Calu3 (cell line): ENCODE measurements around the gene LRSAM1. TPM values are rescaled to one million over a fixed set of nuclear protein-coding genes. Genes with fewer than 3 reads are reported as not detected.

Source experiments
- BruUV-seq: library from RNA; stranded (reverse); fragments of 400-500 nt; replicated peaks from 2 replicates; lab custom pipeline; 2021; lab: Mats Ljungman, UMichigan
- CTCF ChIA-PET: fragments of 300-600 bp; sonication (Branson Sonifier 250); formaldehyde crosslinking; loops from one replicate; lab custom pipeline; 2022; ENCODE audit warnings: antibody characterized with exemption; lab: Charles Lee
- DNase-seq: peaks from one replicate; pipeline ENCODE4 v3.0.0; 2022
- H3K27ac Mint-ChIP-seq: one replicate; pipeline ENCODE4 v1.8.0; 2022; ENCODE audit warnings: mixed read lengths; ENCODE audit not compliant: unreplicated experiment
- H3K27me3 Mint-ChIP-seq: one replicate; pipeline ENCODE4 v1.8.0; 2022; ENCODE audit warnings: mixed read lengths; ENCODE audit not compliant: unreplicated experiment
- H3K36me3 Mint-ChIP-seq: one replicate; pipeline ENCODE4 v1.8.0; 2022; ENCODE audit warnings: mild to moderate bottlenecking, moderate library complexity, mixed read lengths; ENCODE audit not compliant: insufficient read depth, unreplicated experiment
- H3K4me1 Mint-ChIP-seq: one replicate; pipeline ENCODE4 v1.8.0; 2022; ENCODE audit warnings: mild to moderate bottlenecking, low read depth, mixed read lengths; ENCODE audit not compliant: unreplicated experiment
- H3K4me3 Mint-ChIP-seq: one replicate; pipeline ENCODE4 v1.8.0; 2022; ENCODE audit warnings: mild to moderate bottlenecking, low read depth, moderate library complexity, mixed read lengths; ENCODE audit not compliant: unreplicated experiment
- H3K9me3 Mint-ChIP-seq: one replicate; pipeline ENCODE4 v1.8.0; 2022; ENCODE audit warnings: low read depth, mixed read lengths; ENCODE audit not compliant: unreplicated experiment
- intact Hi-C: fragments of 100-400 bp; cut with micrococcal nuclease; formaldehyde crosslinking; loops from one replicate; pipeline ENCODE4 v1.10.0; 2022; ENCODE audit not compliant: unreplicated experiment
- total RNA-seq: library from RNA; stranded (reverse); gene quantifications from 2 replicates; pipeline ENCODE4 v1.2.3, GENCODE V29; 2022
- TF ChIP-seq, protein P1 (sequence below): fragments of 200-600 bp; IDR thresholded peaks from one replicate; pipeline ENCODE4 v1.8.0; 2022; ENCODE audit warnings: antibody characterized with exemption; ENCODE audit not compliant: unreplicated experiment

The LRSAM1 gene
- total RNA-seq, 1 experiment from 2014 or later = 12.0 TPM

DNA sequence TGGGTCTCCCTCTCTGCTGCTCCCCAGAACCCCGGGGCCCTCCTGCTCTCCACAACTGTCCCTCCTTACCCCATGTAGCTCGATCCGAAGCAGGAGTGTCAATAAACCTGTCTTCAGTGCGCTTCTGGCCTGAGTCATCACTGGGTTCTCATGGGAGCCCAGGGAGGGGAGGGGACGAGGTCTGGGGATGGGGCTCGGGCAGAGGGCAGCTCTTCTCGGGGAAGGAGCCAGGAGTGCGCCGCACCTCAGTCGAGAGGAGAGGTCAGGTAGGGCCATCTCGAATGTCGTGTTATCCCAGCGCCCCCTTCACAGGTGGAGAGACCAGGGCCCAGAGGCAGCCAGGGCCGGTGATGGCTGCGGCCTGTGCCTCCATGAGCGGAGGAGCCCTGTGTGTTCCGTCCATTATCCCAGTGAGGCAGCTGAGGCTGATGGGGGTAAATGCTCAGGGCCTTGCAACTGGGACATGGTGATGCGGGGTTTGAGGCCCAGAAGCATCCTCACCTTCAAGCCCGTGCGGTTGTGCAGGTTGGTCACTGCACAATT is 52.1 kb downstream of the LRSAM1 start:
- no TSS peak for BruUV-seq

DNA sequence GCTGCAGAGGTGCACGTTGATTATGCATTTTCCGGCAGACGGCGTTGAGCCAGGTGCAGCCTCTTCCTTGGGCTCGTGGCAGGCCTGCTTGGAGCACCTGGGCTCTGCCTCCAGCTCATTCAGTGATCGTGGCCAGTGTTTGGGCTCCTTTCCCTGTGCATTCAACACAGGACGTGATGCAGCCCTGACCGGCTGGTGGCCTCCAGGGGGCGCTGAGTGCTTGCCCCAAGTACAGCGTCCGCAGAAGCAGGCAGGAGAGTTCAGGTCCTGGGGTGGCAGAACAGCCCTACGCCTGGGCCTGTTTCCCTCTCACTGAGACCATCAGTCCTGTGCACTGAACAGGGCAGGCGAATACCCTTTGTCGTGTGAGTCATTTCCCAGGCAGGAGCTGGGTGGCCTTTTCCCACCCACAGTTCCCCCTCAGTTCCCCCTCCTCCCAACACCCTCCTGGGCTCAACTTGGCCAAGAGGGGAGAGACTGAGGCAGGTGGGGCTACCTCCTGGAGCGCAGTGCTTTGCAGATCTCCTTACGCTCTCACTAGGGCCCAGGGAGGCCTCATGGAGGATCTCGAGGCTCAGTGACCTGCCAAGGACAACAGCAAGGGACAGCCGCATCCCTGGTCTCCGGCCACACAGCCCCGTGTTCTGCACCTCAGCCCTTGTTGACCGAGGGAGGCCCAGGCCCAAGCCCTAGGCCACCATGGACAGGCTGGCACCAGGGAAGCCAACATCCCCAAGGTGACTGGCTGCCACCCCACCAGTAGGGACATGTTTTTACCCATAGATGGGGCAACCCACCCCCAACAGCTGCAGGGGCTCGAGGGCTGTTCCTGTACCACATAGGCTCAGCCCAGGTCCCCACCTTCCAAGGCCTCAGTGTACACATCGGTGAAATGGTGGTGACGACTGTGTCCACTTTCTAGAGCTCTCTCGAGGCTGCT is 52.9 kb downstream of the LRSAM1 start:
- Mint-ChIP-seq H3K36me3 (peaks cover 69% of the 10 kb centered on the region), H3K27me3 (no peaks in the 10 kb centered on the region), H3K27ac (no peak overlapping the region), H3K9me3 (no peaks in the 10 kb centered on the region), H3K4me1 (no peaks in the 10 kb centered on the region), H3K4me3 (no peak overlapping the region)
- peak; percentile 76 for DNase-seq
- intact Hi-C loops = loop anchor here (2.0 kb wide), 1 partner anchor 83 kb away; no protein-coding TSS in a partner anchor
- CTCF ChIA-PET = interaction anchor here (0.6 to 1.3 kb wide), 4 partner anchors 58 to 75 kb away, joined by 3 to 5 read pairs (median 3); no protein-coding TSS in a partner anchor
- TF ChIP-seq, protein P1, sequence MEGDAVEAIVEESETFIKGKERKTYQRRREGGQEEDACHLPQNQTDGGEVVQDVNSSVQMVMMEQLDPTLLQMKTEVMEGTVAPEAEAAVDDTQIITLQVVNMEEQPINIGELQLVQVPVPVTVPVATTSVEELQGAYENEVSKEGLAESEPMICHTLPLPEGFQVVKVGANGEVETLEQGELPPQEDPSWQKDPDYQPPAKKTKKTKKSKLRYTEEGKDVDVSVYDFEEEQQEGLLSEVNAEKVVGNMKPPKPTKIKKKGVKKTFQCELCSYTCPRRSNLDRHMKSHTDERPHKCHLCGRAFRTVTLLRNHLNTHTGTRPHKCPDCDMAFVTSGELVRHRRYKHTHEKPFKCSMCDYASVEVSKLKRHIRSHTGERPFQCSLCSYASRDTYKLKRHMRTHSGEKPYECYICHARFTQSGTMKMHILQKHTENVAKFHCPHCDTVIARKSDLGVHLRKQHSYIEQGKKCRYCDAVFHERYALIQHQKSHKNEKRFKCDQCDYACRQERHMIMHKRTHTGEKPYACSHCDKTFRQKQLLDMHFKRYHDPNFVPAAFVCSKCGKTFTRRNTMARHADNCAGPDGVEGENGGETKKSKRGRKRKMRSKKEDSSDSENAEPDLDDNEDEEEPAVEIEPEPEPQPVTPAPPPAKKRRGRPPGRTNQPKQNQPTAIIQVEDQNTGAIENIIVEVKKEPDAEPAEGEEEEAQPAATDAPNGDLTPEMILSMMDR = peak; percentile 78
- BruUV-seq = no TSS peak

More for the DNA sequence above, 52.1 kb downstream of the LRSAM1 start:
- H3K27ac Mint-ChIP-seq = no peak overlapping the region
- H3K36me3 Mint-ChIP-seq = peaks cover 70% of the 10 kb centered on the region
- H3K27me3 Mint-ChIP-seq = no peaks in the 10 kb centered on the region
- no peak for DNase-seq
- intact Hi-C loops = no loop called here
- CTCF ChIA-PET = interaction anchor here (0.6 to 1.3 kb wide), 3 partner anchors 59 to 76 kb away, joined by 3 to 5 read pairs (median 3); no protein-coding TSS in a partner anchor
- no peak overlapping the region for H3K4me3 Mint-ChIP-seq
- TF ChIP-seq, protein P1 = no peak
- no peaks in the 10 kb centered on the region for H3K4me1 Mint-ChIP-seq
- no peaks in the 10 kb centered on the region for H3K9me3 Mint-ChIP-seq

DNA sequence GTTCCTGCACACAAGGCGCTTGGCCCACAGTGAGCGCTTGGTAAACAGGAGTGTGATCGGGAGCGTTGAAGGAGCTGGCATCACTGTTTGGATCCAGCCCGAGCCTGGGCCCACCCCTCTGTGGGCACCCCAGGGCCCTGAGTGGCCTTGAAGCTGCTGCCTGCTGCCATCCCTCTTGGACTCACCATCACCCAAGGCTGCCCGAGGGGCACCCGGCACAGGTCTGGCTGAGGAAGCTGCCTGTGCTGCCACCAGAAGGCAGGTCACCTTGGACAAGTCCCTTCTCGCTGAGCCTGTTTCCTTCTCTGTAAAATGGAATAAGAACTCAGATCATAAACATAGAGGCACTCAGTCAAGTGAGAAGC is 53.6 kb downstream of the LRSAM1 start:
- BruUV-seq = no TSS peak
- no peak for DNase-seq
- H3K4me1 Mint-ChIP-seq = no peaks in the 10 kb centered on the region
- H3K4me3 Mint-ChIP-seq = no peak overlapping the region
- H3K36me3 Mint-ChIP-seq = peaks cover 62% of the 10 kb centered on the region
- TF ChIP-seq, protein P1 = no peak
- intact Hi-C loops = loop anchor here (2.0 kb wide), 1 partner anchor 82 kb away; no protein-coding TSS in a partner anchor
- CTCF ChIA-PET = interaction anchor here (1.2 kb wide), 1 partner anchor 62 kb away, joined by 3 read pairs; no protein-coding TSS in a partner anchor
- no peaks in the 10 kb centered on the region for H3K27me3 Mint-ChIP-seq
- H3K27ac Mint-ChIP-seq = no peak overlapping the region
- no peaks in the 10 kb centered on the region for H3K9me3 Mint-ChIP-seq

DNA sequence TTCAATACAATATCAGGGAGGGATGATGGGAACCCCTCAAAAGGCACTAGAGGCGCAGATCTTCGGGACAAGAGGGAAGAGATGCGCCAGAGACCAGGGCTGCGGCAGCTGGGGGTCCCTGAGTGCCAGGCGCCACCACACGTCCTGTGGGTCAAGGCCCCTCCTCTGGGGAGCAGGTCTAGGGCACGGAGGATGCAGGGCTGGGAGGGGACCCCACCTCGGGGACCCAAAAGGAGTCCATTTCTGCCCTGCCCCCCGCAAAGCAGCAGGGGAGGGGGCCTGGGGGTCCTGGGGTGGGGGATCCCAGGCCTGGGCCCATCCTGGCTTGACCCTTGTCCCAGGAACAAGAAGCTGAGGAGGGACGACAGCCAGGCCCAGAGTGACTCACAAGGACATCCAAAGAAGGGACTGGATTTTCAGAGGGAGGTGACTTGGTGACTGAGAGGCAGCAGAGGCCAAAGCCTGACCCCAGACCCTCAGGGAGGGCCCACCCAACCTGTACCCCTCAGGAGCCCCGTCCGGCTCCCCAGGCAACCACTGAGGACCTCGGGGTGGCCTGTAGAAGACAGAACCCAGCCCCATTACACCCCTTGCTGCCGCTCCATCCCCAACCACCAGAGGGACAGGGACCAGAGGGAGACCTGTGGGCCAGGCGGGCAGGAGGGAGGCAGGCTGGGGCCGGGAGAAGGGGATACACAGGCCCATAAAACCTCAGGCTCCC is 54.2 kb downstream of the LRSAM1 start:
- Mint-ChIP-seq H3K27ac (no peak overlapping the region), H3K4me1 (no peaks in the 10 kb centered on the region), H3K4me3 (no peak overlapping the region), H3K36me3 (peaks cover 57% of the 10 kb centered on the region), H3K27me3 (no peaks in the 10 kb centered on the region), H3K9me3 (no peaks in the 10 kb centered on the region)
- intact Hi-C loops = loop anchor here (2.0 kb wide), 1 partner anchor 81 kb away; no protein-coding TSS in a partner anchor
- CTCF ChIA-PET = interaction anchor here (1.2 kb wide), 1 partner anchor 61 kb away, joined by 3 read pairs; no protein-coding TSS in a partner anchor
- BruUV-seq = no TSS peak
- peak; percentile 56 for DNase-seq
- TF ChIP-seq, protein P1 = peak; percentile 44
